Neural cell (in vitro differentiated cells): ENCODE data around the gene IWS1. TPM values are rescaled to one million over a fixed set of nuclear protein-coding genes. Genes with fewer than 3 reads are reported as not detected.

Experiments
- H2AFZ ChIP-seq: fragments of 200-600, 300-800 bp; sonication (generic), shearing (Covaris generic); 2 replicates; pipeline ENCODE4 v1.6.0; 2014; ENCODE audit warnings: low read depth, mild to moderate bottlenecking, antibody characterized with exemption, low read length, moderate library complexity
- H3F3A ChIP-seq: fragments of 200-600 bp; shearing (Covaris generic); 2 replicates; pipeline ENCODE4 v1.6.1; 2016; ENCODE audit warnings: mild to moderate bottlenecking, moderate library complexity, mixed read lengths, antibody characterized with exemption, low read length; ENCODE audit not compliant: insufficient read depth, poor library complexity, severe bottlenecking
- H3K27ac ChIP-seq: fragments of 200-600, 300-800 bp; sonication (generic), shearing (Covaris generic); 2 replicates; pipeline ENCODE4 v1.5.1; 2014; ENCODE audit warnings: mild to moderate bottlenecking, low read length, moderate library complexity
- H3K27me3 ChIP-seq: fragments of 300-800, 200-600 bp; sonication (generic), shearing (Covaris generic); 2 replicates; pipeline ENCODE4 v1.6.0; 2014; ENCODE audit warnings: mild to moderate bottlenecking, low read depth, low read length, moderate library complexity; ENCODE audit not compliant: insufficient read depth
- H3K36me3 ChIP-seq: fragments of 300-800, 200-600 bp; sonication (generic), shearing (Covaris generic); 2 replicates; pipeline ENCODE4 v1.5.1; 2014; ENCODE audit warnings: mild to moderate bottlenecking, antibody characterized with exemption, low read length, moderate library complexity; ENCODE audit not compliant: insufficient read depth
- H3K4me2 ChIP-seq: fragments of 300-800, 200-600 bp; sonication (generic), shearing (Covaris generic); 2 replicates; pipeline ENCODE4 v1.6.0; 2014; ENCODE audit warnings: mild to moderate bottlenecking, low read length
- H3K4me3 ChIP-seq: fragments of 300-800, 200-600 bp; sonication (generic), shearing (Covaris generic); 2 replicates; pipeline ENCODE4 v1.5.1; 2014; ENCODE audit warnings: mild to moderate bottlenecking, low read length, moderate library complexity
- H3K79me2 ChIP-seq: fragments of 200-600 bp; shearing (Covaris generic); replicated peaks from 2 replicates; pipeline ENCODE4 v1.6.0; 2014; ENCODE audit warnings: mild to moderate bottlenecking, low read length, moderate library complexity; ENCODE audit not compliant: insufficient read depth
- H3K9ac ChIP-seq: fragments of 300-800, 200-600 bp; sonication (generic), shearing (Covaris generic); 2 replicates; pipeline ENCODE4 v1.6.1; 2016; ENCODE audit warnings: mild to moderate bottlenecking, low read length, mixed read lengths
- H3K9me2 ChIP-seq: fragments of 200-600 bp; shearing (Covaris generic); 2 replicates; pipeline ENCODE4 v1.6.1; 2016; ENCODE audit warnings: mild to moderate bottlenecking, low read length, mixed read lengths; ENCODE audit not compliant: insufficient read depth
- H3K9me3 ChIP-seq: fragments of 200-600, 300-800 bp; sonication (generic), shearing (Covaris generic); 2 replicates; pipeline ENCODE4 v1.6.1; 2016; ENCODE audit warnings: mild to moderate bottlenecking, mixed run types, low read length, moderate library complexity, mixed read lengths
- H4K20me1 ChIP-seq: fragments of 200-600 bp; shearing (Covaris generic); 2 replicates; pipeline ENCODE4 v1.6.1; 2016; ENCODE audit warnings: mild to moderate bottlenecking, mixed run types; ENCODE audit not compliant: insufficient read depth
- EP300 ChIP-seq: fragments of 450-650 bp; conservative IDR thresholded peaks from 2 replicates; pipeline ENCODE4 v1.6.1; 2014; ENCODE audit warnings: antibody characterized with exemption, mild to moderate bottlenecking, moderate library complexity; ENCODE audit not compliant: poor library complexity, severe bottlenecking
- EZH2 ChIP-seq: fragments of 200-600, 300-800 bp; shearing (Covaris generic), sonication (generic); IDR thresholded peaks from 2 replicates; pipeline ENCODE4 v1.6.1; 2014; ENCODE audit warnings: antibody characterized with exemption, low read length, borderline replicate concordance, mild to moderate bottlenecking; ENCODE audit not compliant: insufficient read depth, poor library complexity, severe bottlenecking
- MXI1 ChIP-seq: fragments of 450-650 bp; conservative IDR thresholded peaks from 2 replicates; pipeline ENCODE4 v1.6.1; 2014; ENCODE audit warnings: antibody characterized with exemption, mild to moderate bottlenecking; ENCODE audit not compliant: poor library complexity, severe bottlenecking
- POLR2AphosphoS5 ChIP-seq: IDR thresholded peaks from 2 replicates; pipeline ENCODE4 v1.6.1; 2012
- RAD21 ChIP-seq: fragments of 450-650 bp; conservative IDR thresholded peaks from 2 replicates; pipeline ENCODE4 v1.6.1; 2014; ENCODE audit warnings: antibody characterized with exemption, mild to moderate bottlenecking, moderate library complexity
- SMC3 ChIP-seq: fragments of 450-650 bp; conservative IDR thresholded peaks from 2 replicates; pipeline ENCODE4 v1.6.1; 2014; ENCODE audit warnings: antibody characterized with exemption, mild to moderate bottlenecking, moderate library complexity; ENCODE audit not compliant: poor library complexity
- TAF1 ChIP-seq: IDR thresholded peaks from 2 replicates; pipeline ENCODE4 v1.6.1; 2012; ENCODE audit warnings: low read depth
- polyA plus RNA-seq: library from polyadenylated mRNA; depleted of rRNA; stranded (reverse); fragments of >200 nt; gene quantifications from 2 replicates; pipeline ENCODE4 v1.2.3, GENCODE V29; 2014
- TF ChIP-seq, protein P1 (sequence below): IDR thresholded peaks from 2 replicates; pipeline ENCODE4 v1.6.1; 2012; ENCODE audit warnings: borderline replicate concordance
- TF ChIP-seq, protein P2 (sequence below): fragments of 450-650 bp; IDR thresholded peaks from 2 replicates; pipeline ENCODE4 v1.5.1; 2014; ENCODE audit warnings: antibody characterized with exemption, mild to moderate bottlenecking, moderate library complexity; ENCODE audit not compliant: poor library complexity, severe bottlenecking

Gene IWS1
- polyA plus RNA-seq, 1 donor from 2014 or later, result 49.3 TPM

- no peaks in the 10 kb centered on the region for H3K9me2 ChIP-seq
- H3K27ac ChIP-seq, result no peak overlapping the region
- H3K9me3 ChIP-seq, result no peaks in the 10 kb centered on the region
- no peak overlapping the region for H3K4me3 ChIP-seq
- H2AFZ ChIP-seq, result no peak overlapping the region
- TF ChIP-seq, protein P1, sequence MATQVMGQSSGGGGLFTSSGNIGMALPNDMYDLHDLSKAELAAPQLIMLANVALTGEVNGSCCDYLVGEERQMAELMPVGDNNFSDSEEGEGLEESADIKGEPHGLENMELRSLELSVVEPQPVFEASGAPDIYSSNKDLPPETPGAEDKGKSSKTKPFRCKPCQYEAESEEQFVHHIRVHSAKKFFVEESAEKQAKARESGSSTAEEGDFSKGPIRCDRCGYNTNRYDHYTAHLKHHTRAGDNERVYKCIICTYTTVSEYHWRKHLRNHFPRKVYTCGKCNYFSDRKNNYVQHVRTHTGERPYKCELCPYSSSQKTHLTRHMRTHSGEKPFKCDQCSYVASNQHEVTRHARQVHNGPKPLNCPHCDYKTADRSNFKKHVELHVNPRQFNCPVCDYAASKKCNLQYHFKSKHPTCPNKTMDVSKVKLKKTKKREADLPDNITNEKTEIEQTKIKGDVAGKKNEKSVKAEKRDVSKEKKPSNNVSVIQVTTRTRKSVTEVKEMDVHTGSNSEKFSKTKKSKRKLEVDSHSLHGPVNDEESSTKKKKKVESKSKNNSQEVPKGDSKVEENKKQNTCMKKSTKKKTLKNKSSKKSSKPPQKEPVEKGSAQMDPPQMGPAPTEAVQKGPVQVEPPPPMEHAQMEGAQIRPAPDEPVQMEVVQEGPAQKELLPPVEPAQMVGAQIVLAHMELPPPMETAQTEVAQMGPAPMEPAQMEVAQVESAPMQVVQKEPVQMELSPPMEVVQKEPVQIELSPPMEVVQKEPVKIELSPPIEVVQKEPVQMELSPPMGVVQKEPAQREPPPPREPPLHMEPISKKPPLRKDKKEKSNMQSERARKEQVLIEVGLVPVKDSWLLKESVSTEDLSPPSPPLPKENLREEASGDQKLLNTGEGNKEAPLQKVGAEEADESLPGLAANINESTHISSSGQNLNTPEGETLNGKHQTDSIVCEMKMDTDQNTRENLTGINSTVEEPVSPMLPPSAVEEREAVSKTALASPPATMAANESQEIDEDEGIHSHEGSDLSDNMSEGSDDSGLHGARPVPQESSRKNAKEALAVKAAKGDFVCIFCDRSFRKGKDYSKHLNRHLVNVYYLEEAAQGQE, result no peak
- TF ChIP-seq, protein P2, sequence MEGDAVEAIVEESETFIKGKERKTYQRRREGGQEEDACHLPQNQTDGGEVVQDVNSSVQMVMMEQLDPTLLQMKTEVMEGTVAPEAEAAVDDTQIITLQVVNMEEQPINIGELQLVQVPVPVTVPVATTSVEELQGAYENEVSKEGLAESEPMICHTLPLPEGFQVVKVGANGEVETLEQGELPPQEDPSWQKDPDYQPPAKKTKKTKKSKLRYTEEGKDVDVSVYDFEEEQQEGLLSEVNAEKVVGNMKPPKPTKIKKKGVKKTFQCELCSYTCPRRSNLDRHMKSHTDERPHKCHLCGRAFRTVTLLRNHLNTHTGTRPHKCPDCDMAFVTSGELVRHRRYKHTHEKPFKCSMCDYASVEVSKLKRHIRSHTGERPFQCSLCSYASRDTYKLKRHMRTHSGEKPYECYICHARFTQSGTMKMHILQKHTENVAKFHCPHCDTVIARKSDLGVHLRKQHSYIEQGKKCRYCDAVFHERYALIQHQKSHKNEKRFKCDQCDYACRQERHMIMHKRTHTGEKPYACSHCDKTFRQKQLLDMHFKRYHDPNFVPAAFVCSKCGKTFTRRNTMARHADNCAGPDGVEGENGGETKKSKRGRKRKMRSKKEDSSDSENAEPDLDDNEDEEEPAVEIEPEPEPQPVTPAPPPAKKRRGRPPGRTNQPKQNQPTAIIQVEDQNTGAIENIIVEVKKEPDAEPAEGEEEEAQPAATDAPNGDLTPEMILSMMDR, result no peak
- TF ChIP-seq TAF1 (no peak), EZH2 (no peak), RAD21 (no peak), EP300 (no peak)
- H3F3A ChIP-seq, result no peaks in the 10 kb centered on the region
- no peaks in the 10 kb centered on the region for H3K79me2 ChIP-seq
- no peaks in the 10 kb centered on the region for H3K27me3 ChIP-seq
- no peaks in the 10 kb centered on the region for H4K20me1 ChIP-seq
- no peaks in the 10 kb centered on the region for H3K36me3 ChIP-seq
- no peak overlapping the region for H3K9ac ChIP-seq
- H3K4me2 ChIP-seq, result no peak overlapping the region
Measured at GRCh38 chr2:127462461-127462860, 63.8 kb downstream of the IWS1 start.

GRCh38 chr2:127456960-127457359, 69.3 kb downstream of the IWS1 start:
- H2AFZ ChIP-seq, result no peak overlapping the region
- no peaks in the 10 kb centered on the region for H3K27me3 ChIP-seq
- no peaks in the 10 kb centered on the region for H3K36me3 ChIP-seq
- H3K79me2 ChIP-seq, result no peaks in the 10 kb centered on the region
- no peak overlapping the region for H3K4me3 ChIP-seq
- TF ChIP-seq EP300, result no peak
- no peak for TF ChIP-seq RAD21
- TF ChIP-seq SMC3, result no peak
- no peak for TF ChIP-seq TAF1
- TF ChIP-seq MXI1, result no peak
- TF ChIP-seq, protein P1, result no peak
- TF ChIP-seq EZH2, result no peak
- TF ChIP-seq, protein P2, result no peak
- no peak for TF ChIP-seq POLR2AphosphoS5
- no peaks in the 10 kb centered on the region for H3K9me3 ChIP-seq
- no peaks in the 10 kb centered on the region for H3K9me2 ChIP-seq
- no peaks in the 10 kb centered on the region for H4K20me1 ChIP-seq
- H3K4me2 ChIP-seq, result no peak overlapping the region
- no peak overlapping the region for H3K9ac ChIP-seq
- H3F3A ChIP-seq, result no peaks in the 10 kb centered on the region
- H3K27ac ChIP-seq, result no peak overlapping the region
